GM18508 (cell line): ENCODE measurements around the gene TMEM30A.

ENCODE experiments used
- ATAC-seq: cut with Tn5 transposase; IDR thresholded peaks from one replicate; pipeline ENCODE4 v1.9.1; 2021; ENCODE audit warnings: moderate number of reproducible peaks; ENCODE audit not compliant: insufficient read depth, unreplicated experiment

Gene TMEM30A

DNA sequence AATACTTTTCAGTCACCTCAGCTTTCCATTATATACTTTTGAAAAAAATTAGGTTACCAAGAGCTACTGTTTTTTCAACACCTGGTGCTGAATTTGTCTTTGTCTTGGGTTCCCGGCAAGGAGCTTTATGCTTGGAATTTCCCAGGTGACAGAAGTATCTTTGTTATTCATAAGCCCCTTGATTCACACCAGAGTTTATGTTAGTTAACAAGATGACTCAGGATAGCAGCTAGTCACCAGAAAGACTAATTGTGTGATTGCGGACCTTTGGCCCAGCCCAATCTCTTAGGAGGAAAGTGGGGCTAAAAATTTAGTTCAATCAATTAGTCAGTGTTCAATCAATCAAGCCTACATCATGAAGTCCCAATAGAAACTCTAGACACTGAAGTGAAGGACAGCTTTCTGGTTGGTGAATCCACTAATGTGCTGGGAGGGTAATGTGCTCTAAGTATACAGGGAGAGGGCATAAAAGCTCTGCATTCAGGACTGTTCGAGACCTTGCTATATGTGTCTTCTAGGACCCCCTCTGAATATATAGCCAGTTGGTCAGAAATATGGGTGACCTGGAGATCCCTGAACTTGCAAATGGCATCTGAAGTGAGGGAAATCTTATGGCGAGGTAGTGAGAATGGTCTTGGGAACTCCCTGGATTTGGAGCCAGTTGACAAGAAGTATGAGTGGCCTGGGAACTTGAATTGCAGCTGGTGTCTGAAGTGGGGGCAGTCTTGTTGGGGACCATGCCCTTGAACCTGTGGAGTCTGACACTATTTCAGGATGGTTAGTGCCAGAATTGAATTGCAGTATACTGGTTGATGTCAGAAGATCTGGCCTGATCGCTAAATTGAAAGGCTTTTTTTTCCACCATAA is 16.2 kb downstream of the TMEM30A start:
- ATAC-seq, result no peak

DNA sequence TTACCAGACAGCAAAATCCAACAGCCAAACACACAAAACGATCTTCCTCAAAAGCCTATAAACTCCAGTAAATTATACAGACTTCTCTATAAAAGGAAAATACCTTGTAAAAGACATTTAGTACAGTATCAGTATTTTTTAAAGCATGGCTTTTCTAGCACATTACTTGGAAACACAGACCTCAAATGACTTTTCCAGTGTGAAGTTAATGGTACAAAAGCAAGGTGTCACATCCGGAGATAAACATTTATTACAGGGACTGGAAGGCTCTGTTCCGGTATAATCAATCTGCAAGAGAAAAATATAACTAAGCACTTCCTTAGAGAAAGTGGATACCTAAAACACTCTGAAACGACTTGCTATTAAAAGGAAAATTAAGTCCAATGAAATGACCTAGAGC is 17.1 kb downstream of the TMEM30A start:
- ATAC-seq, result no peak

DNA sequence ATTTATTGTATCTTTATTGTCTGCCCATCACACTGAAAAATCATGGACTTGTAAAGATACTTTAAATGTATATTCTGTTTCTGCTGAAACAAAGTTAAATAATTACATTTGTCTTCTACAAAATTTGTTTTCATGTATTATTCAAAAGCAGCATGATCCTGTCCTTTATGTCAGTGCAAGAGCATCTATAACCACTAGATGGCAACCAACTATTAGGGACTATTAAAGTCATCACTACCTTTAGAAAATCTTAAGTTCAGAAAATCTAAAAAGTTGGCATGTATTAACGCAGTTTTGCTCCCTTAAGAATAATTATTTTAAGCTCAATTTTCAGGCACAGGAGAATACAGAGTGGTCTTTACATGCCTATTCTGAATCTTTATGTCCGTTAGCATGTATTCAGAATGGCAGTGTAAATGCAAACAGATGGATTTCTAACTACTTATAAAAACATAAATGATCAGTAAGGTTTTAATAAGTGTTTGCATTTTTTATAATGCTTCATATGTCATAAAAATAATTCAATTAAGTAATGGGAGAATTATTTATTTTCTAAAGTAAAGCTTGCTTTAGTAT is 17.8 kb downstream of the TMEM30A start:
- peak; percentile 46 for ATAC-seq

DNA sequence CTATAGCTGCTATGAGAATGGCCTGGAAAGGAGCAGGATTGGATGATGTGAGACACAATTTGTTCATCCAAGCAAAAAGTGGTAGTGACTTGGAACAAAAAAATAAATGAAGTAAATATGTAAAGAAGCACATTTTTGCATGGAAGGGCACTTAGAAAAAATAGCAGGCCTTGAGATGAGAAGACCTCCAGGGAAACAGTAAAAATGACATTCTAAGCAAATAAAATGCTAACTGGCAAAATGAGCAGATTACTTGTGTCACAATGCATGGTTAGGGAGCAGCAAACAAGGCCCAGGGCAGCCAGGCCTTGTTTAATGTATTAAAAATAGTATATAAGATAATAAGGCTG is 21.2 kb downstream of the TMEM30A start:
- no peak for ATAC-seq

DNA sequence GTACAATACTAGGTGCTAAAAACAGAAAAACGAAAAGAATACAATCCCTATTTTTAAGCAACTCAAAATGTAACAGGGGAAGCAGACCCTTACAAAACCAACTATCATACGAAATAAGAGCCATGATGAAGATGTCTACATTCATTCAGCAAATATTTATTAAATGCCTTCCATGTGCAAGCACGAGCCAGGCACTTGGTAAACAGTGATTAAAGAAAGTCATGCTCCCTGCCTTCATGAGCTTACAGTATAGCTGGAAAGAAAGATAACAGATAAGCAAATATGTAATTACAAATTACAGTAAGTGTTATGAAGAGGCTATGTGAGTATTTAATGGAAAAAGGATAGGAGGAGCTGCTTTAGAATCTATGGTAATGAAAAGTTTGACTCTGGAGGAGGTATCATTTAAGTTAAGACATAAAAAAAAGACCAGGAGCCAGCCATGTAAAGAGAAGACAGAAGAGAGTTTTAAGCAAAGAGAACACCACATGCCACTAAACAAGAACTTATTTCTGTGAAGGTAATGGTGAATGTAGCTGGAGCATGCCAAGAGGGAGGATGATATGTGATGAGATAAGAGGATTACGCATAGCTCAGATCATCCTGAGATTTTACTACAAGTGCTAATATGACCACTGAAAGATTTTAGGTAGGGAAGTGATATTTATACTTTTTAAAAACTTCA is 21.7 kb downstream of the TMEM30A start:
- ATAC-seq, result no peak

DNA sequence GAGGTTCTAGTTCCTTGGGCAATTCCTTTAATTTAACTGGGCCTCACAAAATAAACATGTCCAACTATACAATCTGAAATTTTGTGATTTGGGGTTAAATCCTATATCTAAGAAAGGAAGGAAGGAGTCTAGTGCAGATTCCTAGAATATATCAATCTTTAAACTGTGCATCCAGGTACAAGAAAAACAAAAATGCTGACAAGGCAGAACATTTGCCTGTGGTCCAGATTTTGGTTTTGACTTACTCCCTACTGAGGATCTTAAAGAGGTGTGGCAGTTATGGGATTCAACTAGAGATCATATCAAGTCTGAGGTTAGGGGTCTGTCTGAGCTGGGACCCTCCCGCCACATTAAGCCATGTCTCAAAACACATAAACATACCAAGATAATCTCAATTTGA is 23.3 kb downstream of the TMEM30A start:
- no peak for ATAC-seq

DNA sequence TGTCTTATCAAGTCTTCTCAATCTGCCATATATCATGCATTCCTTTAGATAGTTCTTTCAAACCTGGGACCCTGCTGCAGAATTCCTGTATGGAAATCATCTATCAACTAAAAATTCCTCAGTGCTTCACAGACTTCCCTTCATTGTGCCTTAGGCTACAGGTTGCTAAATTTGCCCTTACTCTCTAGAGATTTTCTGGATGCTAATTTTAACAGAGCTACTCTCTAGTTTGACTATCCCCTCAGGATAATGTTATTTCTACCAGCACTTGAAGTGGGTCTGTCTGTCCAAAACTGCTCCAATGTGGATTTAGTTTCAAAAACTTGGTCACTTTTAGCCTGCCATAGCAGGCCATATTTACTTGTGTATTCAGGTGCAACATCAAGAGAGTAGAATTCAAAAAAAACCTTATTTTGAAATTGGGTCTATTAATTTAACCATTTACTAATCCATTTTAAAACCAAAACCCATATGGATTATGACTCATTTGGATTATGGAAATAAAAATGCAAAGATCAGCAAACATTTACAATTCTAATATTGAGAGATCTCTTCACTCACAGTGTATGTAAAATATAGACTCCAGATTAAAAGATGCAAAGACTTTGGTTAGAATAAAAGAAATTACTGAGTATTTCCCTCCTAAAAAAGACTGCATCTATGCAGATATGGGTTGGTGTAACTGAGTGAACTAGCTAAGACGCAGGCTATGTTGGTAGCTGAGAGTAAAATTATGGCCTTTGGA is 27.1 kb downstream of the TMEM30A start:
- no peak for ATAC-seq

DNA sequence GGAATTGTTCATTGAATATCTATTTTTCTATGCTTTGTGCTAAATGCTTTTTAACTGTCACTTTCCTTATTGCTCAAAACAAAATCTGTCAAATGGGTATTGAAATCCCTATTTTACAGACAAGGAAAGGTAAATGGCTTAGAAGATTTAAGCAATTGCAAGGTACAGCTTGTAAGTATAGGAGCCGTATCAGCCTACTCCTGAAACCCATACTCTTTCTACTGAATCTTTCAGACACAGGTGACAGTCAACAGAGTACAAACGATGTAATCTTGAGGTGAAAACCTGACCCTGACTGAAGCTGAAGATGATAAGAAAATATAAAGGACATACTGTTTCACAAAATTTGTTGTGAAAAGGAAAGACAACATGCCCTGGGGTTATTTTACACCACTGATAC is 34.0 kb downstream of the TMEM30A start:
- ATAC-seq, result no peak

DNA sequence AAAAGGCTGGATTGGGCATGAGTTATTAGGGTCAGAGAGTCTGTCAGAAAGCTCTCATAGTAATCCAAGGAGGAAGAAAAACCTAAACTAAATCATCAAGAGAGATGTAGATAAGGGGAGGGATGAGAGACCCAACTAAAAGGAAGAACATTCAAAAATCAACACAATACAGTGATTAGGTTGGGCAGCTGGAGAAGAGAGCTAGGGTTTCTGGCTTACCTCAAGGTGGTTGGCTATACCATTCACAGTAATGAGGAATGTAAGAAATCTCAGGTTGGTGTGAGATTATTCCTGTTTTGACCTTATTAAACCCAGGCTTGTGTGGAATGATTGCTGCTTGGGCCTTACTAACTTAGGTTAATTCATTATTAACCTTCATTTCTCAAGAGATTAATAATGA is 34.8 kb downstream of the TMEM30A start:
- ATAC-seq, result no peak

DNA sequence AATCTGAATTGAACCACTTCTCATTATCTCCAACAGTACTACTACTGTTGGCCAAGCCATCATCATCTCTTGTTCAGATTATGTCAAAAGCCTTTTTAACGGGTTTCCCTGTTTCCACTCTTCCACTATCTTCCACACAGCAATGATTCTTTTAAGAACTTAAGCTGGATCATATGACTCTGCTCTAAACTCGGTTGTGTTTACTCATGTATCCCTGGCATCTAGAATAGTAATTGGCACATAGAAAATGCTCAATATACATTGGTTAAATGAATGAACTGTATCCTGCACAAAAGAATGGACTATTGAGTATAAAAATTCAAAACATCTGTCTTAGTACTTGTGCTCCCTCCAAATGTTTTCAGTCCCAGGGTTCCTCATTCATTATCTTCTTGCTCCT is 38.2 kb downstream of the TMEM30A start:
- ATAC-seq, result no peak

DNA sequence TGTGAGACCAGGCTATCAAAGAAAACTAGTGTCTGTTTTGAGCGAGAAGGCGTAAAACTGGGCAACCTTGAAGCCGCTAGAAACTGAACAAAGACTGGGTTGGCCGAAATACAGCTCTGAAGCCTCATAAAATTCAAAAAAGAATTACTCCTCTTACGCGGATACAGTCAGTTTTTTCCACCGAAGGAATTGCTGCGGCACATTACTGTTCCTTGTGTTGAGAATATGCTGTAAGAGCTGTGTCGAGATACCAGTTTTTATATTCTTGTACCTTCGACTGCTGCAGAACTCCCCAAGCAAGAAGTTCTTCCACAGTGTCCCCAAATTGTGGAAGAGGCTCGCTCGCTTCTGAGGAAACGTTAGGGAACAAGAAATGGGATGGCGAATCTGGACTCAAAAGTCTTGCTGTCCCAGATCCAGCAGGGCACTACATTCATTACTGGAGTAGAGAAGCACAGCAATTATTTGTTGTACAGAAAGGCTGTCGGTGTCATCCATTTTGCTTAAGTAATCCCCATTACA is 40.5 kb downstream of the TMEM30A start:
- ATAC-seq, result peak; percentile 12

DNA sequence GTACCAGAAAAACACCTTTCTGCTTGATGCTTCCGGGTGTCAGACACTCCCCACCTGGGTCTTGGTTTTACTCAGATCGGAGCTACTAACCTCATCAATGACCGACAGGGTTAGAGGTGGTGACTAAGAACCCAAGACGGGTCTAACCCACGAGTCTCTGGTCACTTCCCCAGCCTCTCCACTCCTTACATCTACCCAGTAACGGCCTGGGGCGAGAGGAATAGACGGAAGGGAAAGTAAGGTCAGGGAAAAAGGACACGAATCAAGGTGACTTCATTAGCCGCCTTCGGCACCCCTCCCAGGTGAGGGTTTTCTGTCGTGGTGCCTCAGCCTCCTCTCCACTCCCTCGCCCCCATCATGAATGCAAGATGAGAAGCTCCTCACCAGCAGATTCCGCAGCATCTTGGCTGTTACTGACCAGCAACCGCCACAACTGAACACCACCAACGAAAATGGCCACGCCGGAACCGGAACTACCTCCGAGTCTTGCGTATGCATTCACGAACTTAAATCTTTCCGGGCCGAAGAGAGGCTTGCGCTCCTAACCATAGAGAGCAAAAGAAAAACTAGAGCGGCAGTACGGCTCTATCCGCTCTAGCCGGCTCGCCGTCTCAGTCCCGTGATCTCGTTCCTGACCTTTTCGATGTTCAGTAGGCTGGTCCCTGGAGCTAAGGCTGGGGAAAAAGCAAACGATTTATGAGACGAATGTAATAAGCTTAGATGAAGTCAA is 41.1 kb downstream of the TMEM30A start, which contains the start of gene COX7A2:
Gene COX7A2, minus strand, starts transcription at position 469 of the 730 bp plus-strand sequence. Its CDS starts 67 bp downstream, at position 402.
- peak; percentile 89 for ATAC-seq

DNA sequence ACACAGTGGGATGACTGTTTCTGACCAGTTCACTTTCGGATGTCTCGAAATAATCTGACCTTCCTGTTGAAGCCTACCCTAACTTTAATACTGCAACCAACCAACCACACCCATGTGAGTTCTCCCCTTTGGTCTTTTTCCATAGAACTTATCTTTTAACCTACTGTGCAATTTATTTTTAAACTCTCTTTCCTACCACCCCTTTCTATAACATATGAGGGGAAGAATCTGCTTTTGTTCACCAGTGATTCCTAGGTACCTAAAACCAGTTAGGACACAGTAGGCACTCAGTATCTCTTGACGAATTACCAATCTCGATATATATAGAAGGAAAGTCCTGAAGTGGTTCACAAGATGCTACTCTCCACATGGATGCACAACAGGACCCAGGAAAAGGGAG is 48.0 kb downstream of the TMEM30A start:
- no peak for ATAC-seq

DNA sequence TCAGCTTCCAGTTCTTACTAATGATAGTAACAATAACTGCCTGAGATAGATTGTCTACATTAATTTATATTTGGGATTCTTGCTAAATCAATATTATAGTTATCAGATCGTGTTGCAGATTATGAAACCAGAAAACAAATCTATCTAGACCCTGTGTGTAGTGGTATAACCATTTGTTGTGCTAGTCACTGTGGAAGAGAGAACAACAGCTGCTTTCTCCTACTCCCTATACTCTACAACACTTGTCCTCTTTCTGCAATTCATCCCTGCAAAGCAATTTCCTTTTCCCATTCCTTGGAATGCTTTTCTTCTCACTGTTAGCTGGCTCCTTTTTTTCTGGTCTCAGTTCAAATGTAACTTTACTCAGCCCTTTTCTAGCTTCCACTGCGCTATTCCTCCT is 49.3 kb downstream of the TMEM30A start:
- ATAC-seq, result no peak

DNA sequence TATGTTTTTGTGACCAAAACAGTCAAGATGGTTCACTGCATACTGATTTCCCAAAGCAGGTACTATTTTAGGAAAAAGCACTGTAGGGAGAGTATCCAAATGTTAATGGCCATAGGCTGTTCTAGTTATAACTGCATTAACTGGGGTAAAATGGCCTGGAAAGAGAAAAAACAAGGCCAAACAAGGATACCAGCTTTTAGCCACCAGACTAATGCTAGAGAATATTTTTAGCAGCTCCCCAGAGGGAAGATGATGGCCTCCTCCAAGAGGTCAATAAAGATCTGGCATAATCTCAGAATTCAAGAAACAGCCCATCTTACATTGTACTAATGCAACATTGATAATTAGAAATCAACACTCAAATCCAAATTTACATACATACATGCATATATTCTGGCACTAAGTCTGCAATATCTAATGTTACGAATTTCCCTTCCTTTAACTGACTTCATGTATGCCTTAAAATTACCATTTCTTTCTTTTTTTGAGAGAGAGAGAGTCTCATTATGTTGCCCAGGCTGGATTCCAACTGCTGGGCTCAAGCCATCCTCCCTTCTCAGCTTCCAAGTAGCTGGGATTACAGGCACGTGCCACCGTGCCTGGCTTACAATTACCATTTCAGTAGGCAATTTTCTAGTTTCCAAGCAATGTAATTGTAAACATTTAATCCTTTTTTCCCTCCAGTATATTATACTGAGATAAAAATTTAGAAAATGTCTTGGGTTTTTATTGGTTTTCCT is 50.3 kb downstream of the TMEM30A start:
- no peak for ATAC-seq

DNA sequence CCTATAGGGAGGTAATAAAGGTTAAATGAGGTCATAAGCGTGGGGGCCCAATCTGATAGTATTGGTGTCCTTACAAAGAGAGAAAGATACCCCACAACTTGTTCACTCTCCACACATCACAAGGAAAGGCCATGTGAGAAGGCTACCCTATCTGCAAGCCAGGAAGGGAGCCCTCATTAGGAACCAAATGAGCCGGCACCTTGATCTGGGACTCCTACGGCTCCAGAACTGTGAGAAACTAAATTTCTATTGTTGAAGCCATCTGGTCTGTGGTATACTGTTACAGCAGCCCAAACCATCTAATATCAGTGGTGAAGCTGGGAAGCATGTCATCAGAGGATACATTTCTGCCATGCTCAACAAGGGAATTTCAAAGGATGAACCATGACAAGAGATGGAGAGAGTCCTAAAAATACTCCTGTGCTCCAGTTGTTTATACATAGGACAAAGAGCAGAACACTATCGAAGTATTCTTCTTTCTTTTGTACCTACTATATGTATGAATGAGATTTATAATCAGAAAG is 51.4 kb downstream of the TMEM30A start:
- ATAC-seq, result no peak

DNA sequence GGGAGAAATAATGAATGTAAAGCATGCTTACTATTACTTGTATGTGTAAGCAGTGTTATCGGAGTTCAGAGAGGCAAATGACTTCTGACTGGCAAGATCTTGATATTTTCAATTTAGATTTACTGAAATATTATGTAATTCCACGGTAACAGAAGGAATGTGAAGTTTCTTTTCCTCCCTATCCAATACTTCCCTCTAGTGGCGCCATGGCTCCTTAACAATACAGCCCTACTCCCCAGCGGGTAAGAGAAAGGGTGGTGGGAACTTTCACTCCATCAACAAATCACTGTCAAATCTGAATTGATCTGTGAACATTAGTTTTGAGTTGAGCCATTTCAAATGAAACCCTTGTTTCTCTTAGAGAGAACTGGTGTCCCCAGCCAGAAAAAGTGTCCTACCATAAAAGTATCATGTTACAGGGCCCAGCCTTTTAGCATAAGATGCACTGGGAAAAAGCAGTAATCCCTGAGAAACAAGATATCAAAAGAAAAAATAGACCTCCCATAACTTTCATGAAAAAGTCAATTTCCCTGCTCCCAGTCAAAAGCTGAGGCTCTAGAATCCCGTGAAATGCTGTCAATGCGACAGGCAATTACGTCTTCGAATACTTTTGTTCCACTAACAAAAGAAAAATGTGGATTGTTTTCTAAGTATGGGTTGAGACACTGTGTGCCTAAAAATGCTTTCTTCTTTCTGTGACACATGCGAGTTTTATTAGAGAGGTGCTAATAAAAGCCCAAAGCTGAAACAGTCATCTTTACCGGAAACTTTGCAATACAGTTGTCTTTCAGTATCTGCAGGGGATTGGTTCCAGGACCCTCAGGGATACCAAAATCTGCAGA is 53.9 kb downstream of the TMEM30A start:
- no peak for ATAC-seq

DNA sequence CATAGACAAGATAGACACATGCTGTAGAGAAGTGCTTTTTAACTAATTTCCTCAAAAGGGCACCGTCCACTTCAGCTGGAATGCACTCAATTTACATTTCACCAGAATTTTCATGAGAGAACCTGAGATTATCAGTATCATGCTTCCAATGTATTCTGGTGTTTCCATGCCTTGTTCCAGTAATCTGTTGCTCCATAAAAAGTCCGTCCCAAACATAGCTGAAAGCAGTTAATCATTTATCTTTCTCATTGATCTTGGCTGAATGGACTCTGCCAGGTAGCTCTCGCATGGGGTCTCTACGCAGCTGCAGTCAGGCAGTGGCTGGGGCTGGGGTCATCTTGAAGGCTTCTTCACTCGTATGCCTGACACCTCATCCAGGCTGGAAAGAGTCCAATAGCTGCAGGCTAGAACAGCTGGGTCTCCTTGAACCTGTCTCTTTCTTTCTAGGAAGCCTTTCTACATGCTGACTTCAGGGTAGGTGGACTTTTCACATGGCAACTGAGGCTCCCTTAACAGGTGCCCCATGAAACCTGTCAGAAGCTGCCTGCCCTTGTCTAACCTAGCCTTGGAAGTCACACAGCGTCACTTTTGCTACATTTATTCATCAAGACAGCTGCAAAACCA is 60.2 kb downstream of the TMEM30A start:
- ATAC-seq, result no peak
